ENCODE data around the gene PFKFB3. TPM values are rescaled to one million over a fixed set of nuclear protein-coding genes. Genes with fewer than 3 reads are reported as not detected.

The PFKFB3 gene
- total and polyA plus RNA-seq, 9 of the 15 experiments (the other 6 are each of a cell fraction or from before 2014, with no cell fraction given) = 0.46 to 21.6 (median 7.8) TPM

DNA sequence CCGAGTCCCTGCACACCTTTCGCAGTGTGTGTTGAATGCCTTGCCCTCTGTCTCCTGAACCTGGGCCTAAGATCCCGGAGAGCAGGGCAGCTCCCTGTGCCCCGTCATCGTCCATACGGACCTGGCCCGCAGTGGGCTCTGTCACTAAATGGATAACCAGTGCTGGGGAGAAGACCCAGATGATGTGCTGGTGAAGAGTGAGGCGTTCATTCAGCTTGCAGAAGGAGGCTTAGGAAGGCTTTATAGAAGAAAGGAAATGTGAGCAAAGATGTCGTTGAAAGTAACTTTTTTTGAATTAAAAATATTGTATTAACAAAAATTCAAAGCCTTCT lies 34.4 kb downstream of the PFKFB3 start:
- Histone ChIP-seq H3K27me3 (ENCODE audit: control insufficient read depth in 2 of 2, insufficient read depth in 2 of 2, low read length in 2 of 2) (no peaks in the 10 kb centered on the region), H3K9ac (ENCODE audit: insufficient read depth in 1 of 2, low read depth in 2 of 2, low read length in 2 of 2) (no peak overlapping the region; a peak in 1 of 4 replicates), H3K9me1 (ENCODE audit: control insufficient read depth, insufficient read depth, low read length) (no peaks in the 10 kb centered on the region), H2AFZ (ENCODE audit: low read depth, low read length) (no peak overlapping the region), H3K27ac (ENCODE audit: extremely low read depth, low read depth, low read length) (no peak overlapping the region), H3K36me3 (ENCODE audit: control insufficient read depth, insufficient read depth, low read length) (peaks cover 13% of the 10 kb centered on the region; the same call in 1 of the 3 replicates), H3K9me3 (replicated peaks; ENCODE audit: control insufficient read depth, insufficient read depth, low read depth, low read length) (no peaks in the 10 kb centered on the region), H3K4me3 (no peak overlapping the region), H4K20me1 (replicated peaks; ENCODE audit: control insufficient read depth, insufficient read depth, low read length) (no peaks in the 10 kb centered on the region), H3K4me2 (ENCODE audit: insufficient read depth, low read length) (no peak overlapping the region), H3K79me2 (ENCODE audit: control insufficient read depth, insufficient read depth, low read length) (no peaks in the 10 kb centered on the region), H3K4me1 (replicated peaks in 1 of 2; ENCODE audit: control insufficient read depth in 2 of 2, insufficient read depth in 2 of 2, low read length in 2 of 2) (peaks cover 0 to 5% of the 10 kb centered on the region in 2 experiments; a peak in 1 of 5 replicates)
- no TSS peak for BruUV-seq (replicated peaks)
- 82% methylated on average over 9 of the region's 9 CpGs for WGBS (ENCODE audit: insufficient coverage, low coverage, missing lambda C conversion rate)
- CTCF ChIA-PET (ENCODE audit: low intra/inter-chr PET ratio) = no interaction called here
- ATAC-seq (no peak), DNase-seq (ENCODE audit: extremely low read depth in 1 of 4, low spot score in 3 of 4) (no peak), FAIRE-seq (no peak)
- TF ChIP-seq KAT8 (IDR thresholded peaks at IDR 0.05; ENCODE audit: low read depth) = no peak
- TF ChIP-seq DIDO1 (tag; IDR thresholded peaks at IDR 0.05; ENCODE audit: low read depth) = no peak
- no peak for TF ChIP-seq RBM22 (IDR thresholded peaks at IDR 0.05; ENCODE audit: low read depth, low read length, poor library complexity, severe bottlenecking)
- TF ChIP-seq STAG1 (CRISPR knock-in tag; IDR thresholded peaks at IDR 0.05; ENCODE audit: borderline replicate concordance) = no peak
- no peak for TF ChIP-seq CEBPB (tag; IDR thresholded peaks at IDR 0.05)
- no peak for TF ChIP-seq CREM (IDR thresholded peaks at IDR 0.05; ENCODE audit: low read depth)
- TF ChIP-seq NFYB (IDR thresholded peaks at IDR 0.05; ENCODE audit: extremely low read depth, insufficient read length) = no peak
- no peak for TF ChIP-seq ZNF445 (CRISPR knock-in tag; IDR thresholded peaks at IDR 0.05; ENCODE audit: low read depth)
- no peak for TF ChIP-seq ZNF655 (CRISPR knock-in tag; IDR thresholded peaks at IDR 0.05)
- TF ChIP-seq BRCA1 (IDR thresholded peaks at IDR 0.05) = no peak
- TF ChIP-seq BRCA1 (CRISPR knock-in tag; IDR thresholded peaks at IDR 0.05) = no peak
- in situ Hi-C loops (cut with MboI) (no loop called here), intact Hi-C loops (cut with micrococcal nuclease) (no loop called here)
- POLR2A ChIA-PET = interaction anchor here (0.6 to 1.0 kb wide), 3 partner anchors 81 to 1212 kb away, joined by 3 read pairs; no protein-coding TSS in a partner anchor
